Measurements from ENCODE around the gene CACNA1E.

The CACNA1E gene

GRCh38 chr1:181714428-181714827 lies 231.1 kb downstream of the CACNA1E start:
- DNase-seq, result no peak

- DNase-seq, result no peak
These were observed 234.7 kb downstream of the CACNA1E start for GRCh38 chr1:181718034-181718433.

GRCh38 chr1:181726320-181727012 lies 243.1 kb downstream of the CACNA1E start:
- no peak for DNase-seq

- no peak for DNase-seq
These were observed 247.3 kb downstream of the CACNA1E start for GRCh38 chr1:181730606-181731005.

DNA sequence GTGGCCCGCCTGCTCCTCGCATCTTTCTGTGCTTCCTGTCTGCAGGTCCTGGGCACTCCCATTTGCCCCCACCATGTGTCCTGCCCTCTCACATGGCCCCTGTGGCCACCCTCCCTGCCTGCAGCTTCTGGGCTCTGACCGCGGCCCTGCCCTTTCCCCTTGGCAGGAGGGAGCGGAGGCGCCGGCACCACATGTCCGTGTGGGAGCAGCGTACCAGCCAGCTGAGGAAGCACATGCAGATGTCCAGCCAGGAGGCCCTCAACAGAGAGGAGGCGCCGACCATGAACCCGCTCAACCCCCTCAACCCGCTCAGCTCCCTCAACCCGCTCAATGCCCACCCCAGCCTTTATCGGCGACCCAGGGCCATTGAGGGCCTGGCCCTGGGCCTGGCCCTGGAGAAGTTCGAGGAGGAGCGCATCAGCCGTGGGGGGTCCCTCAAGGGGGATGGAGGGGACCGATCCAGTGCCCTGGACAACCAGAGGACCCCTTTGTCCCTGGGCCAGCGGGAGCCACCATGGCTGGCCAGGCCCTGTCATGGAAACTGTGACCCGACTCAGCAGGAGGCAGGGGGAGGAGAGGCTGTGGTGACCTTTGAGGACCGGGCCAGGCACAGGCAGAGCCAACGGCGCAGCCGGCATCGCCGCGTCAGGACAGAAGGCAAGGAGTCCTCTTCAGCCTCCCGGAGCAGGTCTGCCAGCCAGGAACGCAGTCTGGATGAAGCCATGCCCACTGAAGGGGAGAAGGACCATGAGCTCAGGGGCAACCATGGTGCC lies 249.1 kb downstream of the CACNA1E start:
- DNase-seq, result no peak

DNA sequence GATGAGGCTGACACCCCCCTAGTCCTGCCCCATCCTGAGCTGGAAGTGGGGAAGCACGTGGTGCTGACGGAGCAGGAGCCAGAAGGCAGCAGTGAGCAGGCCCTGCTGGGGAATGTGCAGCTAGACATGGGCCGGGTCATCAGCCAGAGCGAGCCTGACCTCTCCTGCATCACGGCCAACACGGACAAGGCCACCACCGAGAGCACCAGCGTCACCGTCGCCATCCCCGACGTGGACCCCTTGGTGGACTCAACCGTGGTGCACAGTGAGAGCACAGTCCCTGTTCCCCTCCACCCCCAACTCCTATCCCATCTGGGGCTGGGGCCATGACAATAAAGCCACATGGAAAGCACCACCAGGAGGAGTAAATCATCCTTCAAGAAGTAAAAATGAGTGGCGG lies 250.2 kb downstream of the CACNA1E start:
- DNase-seq, result no peak

- DNase-seq, result no peak
These were observed 253.7 kb downstream of the CACNA1E start for GRCh38 chr1:181737056-181737455.

DNA sequence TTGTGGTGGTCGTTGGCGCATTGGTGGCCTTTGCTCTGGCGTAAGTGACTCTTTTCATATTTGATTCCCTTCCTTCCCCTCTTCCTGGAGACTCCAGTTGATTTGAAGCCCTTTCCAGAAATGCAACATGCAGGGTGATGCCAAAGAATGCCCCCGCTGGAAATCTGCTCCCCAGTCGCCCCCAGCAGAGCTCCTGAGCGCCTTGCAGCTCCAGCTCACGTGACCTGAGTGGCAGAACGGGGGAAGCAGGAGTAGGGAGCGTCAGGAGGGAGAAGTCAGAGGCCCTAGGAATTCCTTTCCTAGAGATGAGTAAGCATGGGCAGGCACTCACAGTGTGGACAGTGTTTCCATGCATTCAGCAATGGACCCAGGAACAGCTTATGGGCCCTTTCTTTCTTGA lies 255.9 kb downstream of the CACNA1E start:
- no peak for DNase-seq

- no peak for DNase-seq
These were observed 259.1 kb downstream of the CACNA1E start for GRCh38 chr1:181742426-181742825.

- DNase-seq, result no peak
These were observed 260.6 kb downstream of the CACNA1E start for GRCh38 chr1:181743878-181744312.

DNA sequence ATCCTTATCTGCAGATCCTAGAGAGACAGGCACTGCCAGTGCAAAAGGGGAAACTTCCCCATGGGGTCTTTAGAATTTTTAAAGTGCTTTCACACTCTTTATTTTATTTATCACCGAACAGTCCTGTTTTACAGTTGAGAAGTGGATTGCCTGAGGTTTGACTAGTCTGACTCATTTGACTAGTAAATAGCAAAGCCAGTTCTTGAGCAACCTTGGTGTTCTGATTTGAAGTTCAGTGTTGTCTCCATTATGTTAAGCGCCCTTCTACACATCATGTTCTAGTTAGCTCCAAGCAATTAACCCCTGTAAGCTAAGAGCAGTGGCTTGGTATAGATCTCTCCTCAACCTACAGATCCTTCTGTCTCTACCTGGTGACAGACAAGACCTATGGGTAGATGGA lies 262.9 kb downstream of the CACNA1E start:
- no peak for DNase-seq

DNA sequence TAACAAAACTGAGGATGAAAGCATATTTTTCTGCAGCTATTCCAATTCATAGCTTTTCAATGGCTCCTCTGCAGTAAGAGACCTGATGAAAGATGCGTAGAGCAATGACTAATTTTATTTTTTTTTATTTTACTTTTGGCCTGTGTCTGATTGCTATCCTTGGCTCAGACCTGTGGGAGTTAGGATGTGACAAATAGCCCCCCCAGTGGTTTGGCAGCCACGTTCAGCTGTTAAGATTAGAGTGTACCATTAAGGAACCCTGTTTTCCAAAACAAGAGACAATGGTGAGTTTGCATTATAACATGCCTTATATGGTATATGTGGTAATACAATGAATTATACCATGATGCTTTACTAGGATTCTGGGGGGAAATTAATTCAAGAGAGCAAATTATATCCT lies 264.7 kb downstream of the CACNA1E start:
- no peak for DNase-seq

- DNase-seq, result no peak
These were observed 270.8 kb downstream of the CACNA1E start for GRCh38 chr1:181754103-181754502.

DNA sequence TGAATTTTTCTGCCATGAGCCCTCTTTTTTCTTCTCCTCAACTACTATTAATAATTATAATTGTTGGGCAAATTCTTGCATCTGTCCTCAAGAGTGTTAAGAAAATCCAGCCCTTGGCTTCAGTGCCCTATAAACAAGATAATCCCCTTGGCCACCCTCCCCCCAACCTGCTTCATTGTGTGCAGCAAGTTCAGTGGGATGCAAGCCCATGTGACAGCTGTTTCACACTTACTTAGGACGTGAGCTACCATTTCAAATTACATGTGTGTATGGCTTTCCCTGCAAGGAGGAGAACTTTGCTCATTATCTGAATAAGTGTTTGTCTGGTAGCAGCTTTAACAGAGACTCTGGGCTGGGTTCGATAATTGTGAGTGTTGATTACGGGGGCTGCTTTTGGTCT lies 276.2 kb downstream of the CACNA1E start:
- no peak for DNase-seq

DNA sequence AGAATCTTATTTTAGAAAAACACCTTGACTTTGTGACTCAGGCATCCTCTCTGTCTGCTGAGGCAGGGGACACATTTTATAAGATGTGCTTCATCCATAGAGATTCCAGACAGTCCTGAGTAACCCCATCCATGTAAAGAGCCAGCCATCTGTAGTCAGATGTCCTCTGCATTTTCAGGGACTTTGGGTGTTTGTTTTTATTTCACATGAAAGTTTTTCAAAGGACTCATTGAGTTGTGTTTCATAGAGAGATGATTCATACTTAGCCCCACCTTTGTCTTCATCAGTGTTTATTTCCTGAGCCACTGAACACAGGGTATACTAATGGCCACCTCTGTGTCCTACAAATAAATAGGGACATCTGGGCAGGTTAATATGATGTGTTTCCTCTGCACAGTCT lies 280.4 kb downstream of the CACNA1E start:
- no peak for DNase-seq

GRCh38 chr1:181765451-181766026 lies 282.2 kb downstream of the CACNA1E start:
- no peak for DNase-seq

DNA sequence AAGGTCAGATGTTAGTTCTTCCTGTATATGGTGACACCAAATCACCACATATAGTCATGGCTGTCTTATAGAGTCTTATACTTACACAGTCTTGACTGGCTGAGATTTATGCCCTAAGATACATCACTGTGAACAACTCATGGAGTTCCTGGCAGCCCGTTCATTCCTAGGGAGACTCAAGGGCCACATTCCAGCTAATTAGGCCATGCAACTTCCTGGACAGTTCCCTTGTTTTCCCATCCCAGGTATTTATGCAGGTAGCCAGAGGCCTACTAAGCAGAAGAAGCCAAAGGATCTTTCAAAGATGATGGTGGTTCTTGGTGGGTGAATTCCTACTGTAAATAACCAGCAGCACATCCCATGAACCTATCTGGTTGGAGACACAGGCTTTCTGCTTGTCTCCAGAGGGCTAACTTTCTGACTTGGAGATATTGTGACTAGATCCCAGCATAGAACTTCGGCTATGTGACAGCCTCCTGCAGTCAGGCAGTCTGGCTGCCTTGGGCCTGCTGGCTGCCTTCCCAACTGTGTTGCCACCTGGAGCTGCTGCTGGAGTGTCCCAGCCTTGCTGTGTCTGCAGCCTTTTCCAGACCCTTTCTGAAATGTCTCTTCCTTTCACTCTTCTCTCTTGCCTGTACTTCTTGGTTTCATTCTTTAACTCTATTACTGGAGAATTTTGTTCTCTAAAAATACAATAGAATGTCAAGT lies 283.8 kb downstream of the CACNA1E start:
- no peak for DNase-seq

- no peak for DNase-seq
These were observed 285.1 kb downstream of the CACNA1E start for GRCh38 chr1:181768211-181768929.

- DNase-seq, result no peak
These were observed 285.6 kb downstream of the CACNA1E start for GRCh38 chr1:181768930-181769280.

- DNase-seq, result no peak
These were observed 286.5 kb downstream of the CACNA1E start for GRCh38 chr1:181769846-181770245.

DNA sequence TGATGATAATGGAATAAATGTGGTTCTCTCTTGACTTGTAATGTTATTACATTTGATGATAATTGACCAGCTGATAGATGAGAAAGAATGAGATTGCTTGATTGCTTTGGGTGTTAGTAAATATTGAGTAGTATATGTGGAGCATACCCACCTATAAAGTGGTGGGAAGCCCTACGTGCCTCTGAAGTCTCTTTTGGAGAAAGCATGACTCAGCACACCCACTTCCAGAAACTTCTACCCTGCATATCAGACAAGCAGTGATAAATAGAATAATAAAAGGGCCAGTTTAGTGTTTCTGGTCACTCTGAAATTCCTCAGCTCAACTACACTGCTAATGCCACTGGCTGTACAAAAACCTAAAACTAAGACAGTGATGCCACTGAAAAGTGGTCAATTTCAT lies 289.4 kb downstream of the CACNA1E start:
- no peak for DNase-seq

DNA sequence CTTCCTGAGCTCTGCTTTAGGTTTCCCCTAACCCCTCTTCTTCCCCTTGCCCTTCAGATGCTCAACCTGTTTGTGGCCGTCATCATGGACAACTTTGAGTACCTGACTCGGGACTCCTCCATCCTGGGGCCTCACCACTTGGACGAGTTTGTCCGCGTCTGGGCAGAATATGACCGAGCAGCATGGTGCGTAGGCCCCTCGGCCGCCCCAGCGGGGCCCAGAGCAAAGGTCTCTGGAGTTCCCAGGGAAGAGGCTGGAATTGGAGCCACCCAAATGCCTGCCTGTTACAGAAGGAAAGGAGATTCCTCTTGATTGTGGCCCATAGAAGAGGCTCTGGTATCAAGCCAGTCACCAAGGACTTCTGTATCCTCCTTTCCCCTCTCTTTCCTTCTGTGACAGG lies 292.7 kb downstream of the CACNA1E start:
- no peak for DNase-seq

- DNase-seq, result no peak
These were observed 294.0 kb downstream of the CACNA1E start for GRCh38 chr1:181777286-181777685.

All from stimulated activated naive CD4-positive, alpha-beta T cell (primary cell).